ENCODE measurements around the gene EFCAB6. TPM values are rescaled to one million over a fixed set of nuclear protein-coding genes. Genes with fewer than 3 reads are reported as not detected.

EFCAB6 gene
- total RNA-seq, 3 donors from 2014 or later: 3.0 to 9.8 (median 5.9) TPM

DNA sequence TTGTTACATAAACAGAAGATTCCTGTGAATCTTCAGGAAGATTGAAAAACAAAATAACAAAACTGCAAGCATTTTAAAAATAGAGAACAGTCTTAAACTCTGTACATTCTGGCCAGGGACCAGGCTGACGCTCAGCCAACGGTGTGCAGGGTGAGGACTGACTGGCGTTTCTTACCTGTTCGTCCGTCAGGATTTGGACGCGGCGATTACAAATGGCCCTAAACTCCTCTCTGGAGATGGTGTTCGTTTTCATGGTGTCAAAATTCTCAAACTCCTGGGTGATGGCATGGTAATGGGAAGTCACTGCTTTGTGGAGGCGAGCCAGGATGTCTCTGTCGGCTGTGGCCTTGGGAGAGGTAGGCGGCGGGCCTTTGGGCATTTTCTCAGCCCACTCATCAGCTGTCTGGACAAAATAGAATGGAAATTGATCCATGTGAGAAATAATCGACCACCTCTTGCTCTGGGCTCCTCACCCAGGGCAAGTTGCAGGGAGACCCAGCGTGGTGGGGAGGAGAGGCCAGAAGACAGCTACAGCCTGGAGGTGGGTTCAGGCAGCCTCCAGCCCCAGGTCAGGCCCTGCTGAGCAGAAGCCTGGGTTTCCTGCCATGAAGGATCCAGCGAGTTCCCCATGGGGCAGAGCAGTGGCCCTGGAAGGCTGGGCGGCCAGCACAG, 257.3 kb downstream of the EFCAB6 start:
- no peak for TF ChIP-seq POLR2A (IDR thresholded peaks at IDR 0.05)
- TF ChIP-seq POLR2AphosphoS5 (IDR thresholded peaks at IDR 0.05): no peak

DNA sequence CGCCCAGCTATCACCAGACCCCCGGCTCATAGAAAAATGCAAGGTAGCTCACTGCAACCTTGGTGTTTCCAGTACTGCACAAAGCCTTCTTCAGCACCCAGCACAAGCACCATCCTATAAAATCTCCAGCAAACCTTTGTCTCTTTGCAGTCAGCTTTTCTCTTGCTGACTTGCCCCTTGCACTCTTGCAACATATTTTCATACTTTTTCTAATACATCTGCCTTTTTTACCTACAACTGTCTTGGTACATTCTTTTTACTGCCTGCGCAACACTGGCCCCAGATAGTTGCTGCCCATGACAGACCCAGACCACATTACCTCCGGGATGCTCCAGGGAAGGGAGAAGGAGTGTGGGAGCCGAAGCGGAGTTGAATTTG, 257.9 kb downstream of the EFCAB6 start:
- H3K9me3 ChIP-seq: peaks cover 0 to 8% of the 10 kb centered on the region in 2 donors
- H3K27ac ChIP-seq: no peak overlapping the region
- no peaks in the 10 kb centered on the region for H3K36me3 ChIP-seq
- intact Hi-C loops (cut with DNase I; ENCODE audit: low total_unique reads): loop anchor here (5.0 kb wide), 1 partner anchor 1038 kb away; no protein-coding TSS in a partner anchor
- H3K4me3 ChIP-seq: no peak overlapping the region
- no peaks in the 10 kb centered on the region for H3K27me3 ChIP-seq
- peak in 1 of 2 donors; percentile 2 for DNase-seq (ENCODE audit: low spot score in 2 of 2)
- TF ChIP-seq POLR2A (IDR thresholded peaks at IDR 0.05) (no peak), POLR2AphosphoS5 (IDR thresholded peaks at IDR 0.05) (no peak)
- TF ChIP-seq, protein P1, sequence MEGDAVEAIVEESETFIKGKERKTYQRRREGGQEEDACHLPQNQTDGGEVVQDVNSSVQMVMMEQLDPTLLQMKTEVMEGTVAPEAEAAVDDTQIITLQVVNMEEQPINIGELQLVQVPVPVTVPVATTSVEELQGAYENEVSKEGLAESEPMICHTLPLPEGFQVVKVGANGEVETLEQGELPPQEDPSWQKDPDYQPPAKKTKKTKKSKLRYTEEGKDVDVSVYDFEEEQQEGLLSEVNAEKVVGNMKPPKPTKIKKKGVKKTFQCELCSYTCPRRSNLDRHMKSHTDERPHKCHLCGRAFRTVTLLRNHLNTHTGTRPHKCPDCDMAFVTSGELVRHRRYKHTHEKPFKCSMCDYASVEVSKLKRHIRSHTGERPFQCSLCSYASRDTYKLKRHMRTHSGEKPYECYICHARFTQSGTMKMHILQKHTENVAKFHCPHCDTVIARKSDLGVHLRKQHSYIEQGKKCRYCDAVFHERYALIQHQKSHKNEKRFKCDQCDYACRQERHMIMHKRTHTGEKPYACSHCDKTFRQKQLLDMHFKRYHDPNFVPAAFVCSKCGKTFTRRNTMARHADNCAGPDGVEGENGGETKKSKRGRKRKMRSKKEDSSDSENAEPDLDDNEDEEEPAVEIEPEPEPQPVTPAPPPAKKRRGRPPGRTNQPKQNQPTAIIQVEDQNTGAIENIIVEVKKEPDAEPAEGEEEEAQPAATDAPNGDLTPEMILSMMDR (IDR thresholded peaks at IDR 0.05): no peak
- no peaks in the 10 kb centered on the region for H3K4me1 ChIP-seq

More for the DNA sequence above, 257.3 kb downstream of the EFCAB6 start:
- Histone ChIP-seq H3K9me3 (peaks cover 0 to 8% of the 10 kb centered on the region in 2 donors), H3K4me1 (no peaks in the 10 kb centered on the region), H3K36me3 (no peaks in the 10 kb centered on the region), H3K27ac (no peak overlapping the region), H3K4me3 (no peak overlapping the region), H3K27me3 (no peaks in the 10 kb centered on the region)
- intact Hi-C loops (cut with DNase I; ENCODE audit: low total_unique reads): loop anchor here (5.0 kb wide), 1 partner anchor 1037 kb away; no protein-coding TSS in a partner anchor
- no peak for DNase-seq (ENCODE audit: low spot score in 2 of 2)

DNA sequence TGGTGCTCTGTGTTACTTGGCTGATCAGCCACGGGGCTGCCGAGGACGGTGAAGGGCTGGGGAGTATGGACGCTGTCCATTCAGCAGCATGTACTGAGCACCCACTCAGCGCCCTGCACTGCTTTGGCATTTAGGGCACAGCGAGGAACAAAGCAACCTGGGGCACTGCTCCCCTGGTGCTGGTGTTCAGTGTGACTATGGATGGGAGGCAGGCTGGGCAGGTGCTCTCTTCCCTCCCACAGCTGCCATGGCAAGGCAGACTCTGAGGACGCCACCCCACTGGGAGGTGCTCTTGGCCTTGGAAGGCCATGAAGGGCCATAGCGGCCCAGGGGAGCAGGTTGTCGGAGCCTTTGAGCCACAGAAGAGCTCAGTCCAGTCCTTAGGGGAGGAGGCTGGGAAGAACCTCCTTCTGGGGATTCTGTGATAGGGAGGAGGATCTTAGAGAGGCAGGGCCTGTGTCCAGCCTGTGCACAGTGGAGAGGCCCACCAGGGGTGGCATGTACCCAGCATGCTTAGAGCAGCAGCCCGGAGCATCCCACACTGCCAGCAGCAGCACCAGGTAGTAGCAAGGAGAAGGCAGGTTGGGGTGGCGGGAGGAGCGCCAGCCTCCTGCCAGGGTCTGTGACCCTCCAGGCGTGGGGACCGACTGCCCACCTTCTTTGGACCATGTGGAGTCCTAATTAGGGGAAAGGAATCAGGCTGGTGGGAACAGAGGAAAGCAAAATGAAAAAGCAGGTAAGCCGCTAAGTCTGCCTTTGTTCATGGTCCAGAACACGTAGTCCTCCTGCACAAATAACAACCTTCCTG, 258.4 kb downstream of the EFCAB6 start:
- Histone ChIP-seq H3K4me3 (no peak overlapping the region), H3K27ac (no peak overlapping the region), H3K27me3 (no peaks in the 10 kb centered on the region), H3K9me3 (peaks cover 0 to 8% of the 10 kb centered on the region in 2 donors), H3K4me1 (no peaks in the 10 kb centered on the region), H3K36me3 (no peaks in the 10 kb centered on the region)
- TF ChIP-seq, protein P1 (IDR thresholded peaks at IDR 0.05): no peak
- TF ChIP-seq POLR2AphosphoS5 (IDR thresholded peaks at IDR 0.05) (no peak), POLR2A (IDR thresholded peaks at IDR 0.05) (no peak)
- DNase-seq (ENCODE audit: low spot score in 2 of 2): peak in 1 of 2 donors; percentile 33
- intact Hi-C loops (cut with DNase I; ENCODE audit: low total_unique reads): loop anchor here (5.0 kb wide), 1 partner anchor 1039 kb away; no protein-coding TSS in a partner anchor

DNA sequence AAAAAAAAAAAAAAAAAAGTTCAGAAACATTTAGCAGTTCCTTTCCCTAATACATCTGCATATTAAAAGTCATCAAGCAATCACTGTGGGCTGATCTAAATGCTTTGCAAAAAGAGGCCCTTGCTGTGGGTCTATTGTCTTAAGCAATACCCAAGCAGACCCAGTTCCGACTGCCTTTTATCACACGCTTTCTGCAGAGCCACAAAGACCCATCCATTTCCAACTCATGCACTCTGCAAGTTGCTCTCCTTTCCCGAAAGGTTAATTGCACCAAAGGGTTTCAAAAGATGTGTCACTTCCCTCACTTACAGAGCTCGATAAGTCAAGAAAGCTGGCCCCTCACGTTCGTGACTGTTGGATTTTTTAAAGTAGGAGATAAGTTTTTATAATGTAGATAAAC, 261.4 kb downstream of the EFCAB6 start:
- H3K27me3 ChIP-seq: no peaks in the 10 kb centered on the region
- no peaks in the 10 kb centered on the region for H3K36me3 ChIP-seq
- intact Hi-C loops (cut with DNase I; ENCODE audit: low total_unique reads): loop anchor here (5.0 kb wide), 1 partner anchor 1042 kb away; no protein-coding TSS in a partner anchor
- no peaks in the 10 kb centered on the region for H3K4me1 ChIP-seq
- no peak overlapping the region for H3K4me3 ChIP-seq
- TF ChIP-seq, protein P1 (IDR thresholded peaks at IDR 0.05): no peak
- TF ChIP-seq POLR2AphosphoS5 (IDR thresholded peaks at IDR 0.05): no peak
- TF ChIP-seq POLR2A (IDR thresholded peaks at IDR 0.05): no peak
- DNase-seq (ENCODE audit: low spot score in 2 of 2): peak in 1 of 2 donors; percentile 3
- no peak overlapping the region for H3K27ac ChIP-seq
- no peaks in the 10 kb centered on the region for H3K9me3 ChIP-seq

DNA sequence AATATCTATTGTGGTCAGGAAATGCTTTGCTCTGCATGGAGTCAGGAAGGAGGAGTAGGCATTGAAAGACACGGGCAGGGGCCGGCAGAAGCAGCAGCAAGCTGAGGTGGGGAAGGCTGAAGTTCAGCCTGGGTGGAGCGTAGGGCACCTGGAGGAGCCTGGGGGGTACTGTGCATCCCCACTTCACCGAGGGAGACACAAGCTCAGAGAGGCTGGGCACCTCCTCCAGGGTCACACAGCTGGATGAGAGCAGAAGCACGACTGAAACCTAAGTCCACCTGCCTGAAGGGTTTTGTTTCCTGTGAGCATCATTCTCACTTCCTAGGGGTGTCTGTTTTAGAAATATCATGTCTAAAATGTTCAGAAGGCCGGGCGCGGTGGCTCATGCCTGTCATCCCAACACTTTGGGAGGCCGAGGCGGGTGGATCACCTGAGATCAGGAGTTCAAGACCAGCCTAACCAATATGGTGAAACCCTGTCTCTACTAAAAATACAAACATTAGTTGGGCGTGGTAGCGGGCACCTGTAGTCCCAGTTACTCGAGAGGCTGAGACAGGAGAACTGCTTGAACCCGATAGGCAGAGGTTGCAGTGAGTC, 262.0 kb downstream of the EFCAB6 start:
- Histone ChIP-seq H3K27me3 (no peaks in the 10 kb centered on the region), H3K4me1 (no peaks in the 10 kb centered on the region), H3K36me3 (no peaks in the 10 kb centered on the region), H3K27ac (no peak overlapping the region), H3K9me3 (no peaks in the 10 kb centered on the region), H3K4me3 (no peak overlapping the region)
- intact Hi-C loops (cut with DNase I; ENCODE audit: low total_unique reads): loop anchor here (5.0 kb wide), 1 partner anchor 1042 kb away; no protein-coding TSS in a partner anchor
- TF ChIP-seq, protein P1 (IDR thresholded peaks at IDR 0.05): no peak
- TF ChIP-seq POLR2AphosphoS5 (IDR thresholded peaks at IDR 0.05): no peak
- TF ChIP-seq POLR2A (IDR thresholded peaks at IDR 0.05): no peak
- DNase-seq (ENCODE audit: low spot score in 2 of 2): peak in 1 of 2 donors; percentile 38

All from breast epithelium (tissue), 4 donors.